NCI-H1436 treated with DMSO at 0.1 percent for 48 hours (cell line): ENCODE data around the gene C19orf33.

ENCODE experiments used
- DNase-seq: peaks from one replicate; lab custom pipeline; 2025; lab: John Stamatoyannopoulos, UW

C19orf33 gene

DNA sequence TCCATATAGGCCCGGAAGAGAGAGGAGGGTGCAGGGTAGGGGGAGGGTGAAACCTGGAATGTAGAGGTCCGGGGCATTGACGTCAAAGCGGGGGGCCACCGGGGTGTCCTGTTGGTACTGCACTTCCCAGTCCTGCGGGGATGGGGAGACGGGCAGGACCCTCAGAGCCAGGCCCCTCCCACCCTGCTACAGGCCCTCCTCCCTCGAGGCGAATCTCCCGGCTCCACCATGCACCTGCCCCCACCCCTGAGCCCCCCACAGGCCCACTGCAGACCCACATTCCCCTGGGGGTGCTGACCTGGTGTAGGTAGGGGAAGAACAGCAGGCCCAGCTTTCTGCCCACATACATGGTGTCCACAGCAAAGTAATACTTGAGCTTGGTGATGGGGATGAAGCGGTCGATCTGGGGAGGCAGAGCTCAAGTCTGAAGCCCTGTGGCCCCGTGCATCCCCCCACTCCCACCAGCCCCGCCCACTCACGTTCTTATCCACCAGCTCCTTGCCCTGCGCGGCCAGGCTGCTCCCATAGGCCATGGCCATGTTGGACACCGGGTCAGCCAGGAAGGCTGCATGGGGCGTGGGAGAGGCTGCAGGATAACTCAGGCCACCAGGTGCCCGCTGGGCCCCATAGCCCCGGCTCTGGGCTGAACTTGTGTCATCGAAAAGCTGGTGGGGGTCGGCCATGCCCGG lies 5.0 kb downstream of the C19orf33 start:
- DNase-seq = no peak

- no peak for DNase-seq
Measured at GRCh38 chr19:38309615-38310278, 5.7 kb downstream of the C19orf33 start.

DNA sequence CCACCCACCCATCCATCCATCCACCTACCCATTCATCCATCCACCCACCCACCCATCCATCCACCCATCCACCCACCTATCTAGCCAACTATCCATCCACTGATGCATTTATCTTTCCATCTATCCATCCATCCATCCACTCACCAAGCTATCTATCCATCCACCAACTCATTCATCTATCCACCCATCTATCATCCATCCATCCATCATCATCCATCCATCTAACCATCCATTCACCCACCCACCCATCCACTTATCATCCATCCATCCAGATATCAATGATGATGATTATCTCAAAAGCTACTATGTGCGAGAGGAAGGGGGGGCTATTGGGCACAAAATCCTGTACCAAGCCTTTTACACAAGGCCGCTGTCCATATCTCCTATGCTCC lies 6.2 kb downstream of the C19orf33 start:
- no peak for DNase-seq

DNA sequence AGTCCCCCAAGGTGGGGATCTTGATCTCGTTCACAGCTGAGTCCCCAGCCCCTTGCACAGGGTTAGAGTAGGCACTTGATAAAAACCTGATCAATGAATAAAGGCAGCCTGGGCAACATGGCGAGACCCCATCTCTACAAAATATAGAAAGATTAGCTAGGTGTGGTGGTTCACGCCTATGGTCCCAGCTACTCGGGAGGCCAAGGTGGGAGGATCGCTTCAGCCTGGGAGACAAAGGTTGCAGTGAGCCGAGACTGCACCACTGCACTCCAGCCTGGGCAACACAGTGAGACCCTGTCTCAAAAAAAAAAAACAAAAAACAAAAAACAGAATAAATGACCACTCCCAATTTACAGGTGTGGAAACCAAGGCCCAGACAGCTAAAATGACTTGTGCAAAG lies 6.9 kb downstream of the C19orf33 start:
- no peak for DNase-seq

GRCh38 chr19:38315657-38316476 lies 11.8 kb downstream of the C19orf33 start, which contains the start of gene YIF1B:
YIF1B (minus strand) TSS chr19:38315947; CDS start chr19:38315917, 30 bp downstream.
- DNase-seq = peak; percentile 95

- DNase-seq = no peak
Measured at GRCh38 chr19:38316477-38317067, 12.5 kb downstream of the C19orf33 start.

- no peak for DNase-seq
Measured at GRCh38 chr19:38317104-38317612, 13.1 kb downstream of the C19orf33 start.

- no peak for DNase-seq
Measured at GRCh38 chr19:38318660-38319059, 14.6 kb downstream of the C19orf33 start.

GRCh38 chr19:38319421-38320258 lies 15.6 kb downstream of the C19orf33 start, which contains the start of gene KCNK6:
KCNK6 (plus strand) TSS chr19:38319845; CDS start chr19:38319951, 106 bp downstream.
- no peak for DNase-seq

- DNase-seq = no peak
Measured at GRCh38 chr19:38320969-38321339, 16.9 kb downstream of the C19orf33 start.

DNA sequence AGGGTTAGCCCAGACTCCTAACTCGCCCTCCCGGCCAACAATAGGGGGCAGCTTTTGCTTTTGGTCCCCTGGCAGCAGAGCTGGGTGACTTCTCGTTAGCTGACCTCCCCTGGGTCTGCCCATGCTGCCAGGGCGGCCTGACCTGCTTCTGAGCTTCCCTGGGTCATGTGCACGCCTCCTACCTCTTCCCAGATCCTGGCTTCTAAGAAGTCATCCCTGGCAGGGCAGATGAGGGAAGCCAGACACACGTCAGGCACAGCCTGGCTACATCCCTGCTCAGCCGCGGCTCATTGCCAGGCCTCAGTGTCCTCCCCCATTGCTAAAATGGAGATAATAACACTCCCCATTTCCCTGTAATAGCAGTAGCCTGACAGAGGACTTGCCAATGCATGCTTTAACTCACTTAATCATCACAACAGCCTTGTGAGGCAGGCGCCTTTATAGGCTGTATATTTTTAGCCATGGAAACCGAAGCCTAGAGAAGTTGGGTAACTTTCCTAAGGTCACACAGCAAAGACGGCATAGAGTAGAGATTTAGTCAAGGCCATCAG lies 17.7 kb downstream of the C19orf33 start:
- DNase-seq = no peak

DNA sequence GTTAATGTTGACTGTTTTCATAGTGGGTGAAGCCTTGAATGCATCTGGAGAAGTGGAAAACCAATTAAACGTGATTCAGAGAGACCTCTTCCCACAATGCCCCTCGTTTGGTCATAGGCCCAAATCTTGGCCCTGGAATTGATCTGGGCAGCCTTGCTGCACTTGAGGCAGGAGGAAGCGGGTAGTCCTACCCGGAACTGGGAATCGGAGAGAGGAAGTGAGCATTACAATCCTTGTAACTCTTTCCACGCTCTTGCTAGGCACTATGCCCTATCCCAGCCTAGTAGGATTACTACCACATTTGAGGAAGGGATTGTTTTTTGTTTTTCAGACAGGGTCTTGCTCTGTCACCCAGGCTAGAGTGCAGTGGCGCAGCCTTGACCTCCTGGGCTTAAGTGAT lies 19.2 kb downstream of the C19orf33 start:
- DNase-seq = no peak

- no peak for DNase-seq
Measured at GRCh38 chr19:38324431-38324830, 20.4 kb downstream of the C19orf33 start.

DNA sequence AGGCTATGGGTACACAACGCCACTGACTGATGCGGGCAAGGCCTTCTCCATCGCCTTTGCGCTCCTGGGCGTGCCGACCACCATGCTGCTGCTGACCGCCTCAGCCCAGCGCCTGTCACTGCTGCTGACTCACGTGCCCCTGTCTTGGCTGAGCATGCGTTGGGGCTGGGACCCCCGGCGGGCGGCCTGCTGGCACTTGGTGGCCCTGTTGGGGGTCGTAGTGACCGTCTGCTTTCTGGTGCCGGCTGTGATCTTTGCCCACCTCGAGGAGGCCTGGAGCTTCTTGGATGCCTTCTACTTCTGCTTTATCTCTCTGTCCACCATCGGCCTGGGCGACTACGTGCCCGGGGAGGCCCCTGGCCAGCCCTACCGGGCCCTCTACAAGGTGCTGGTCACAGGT lies 22.5 kb downstream of the C19orf33 start:
- no peak for DNase-seq

DNA sequence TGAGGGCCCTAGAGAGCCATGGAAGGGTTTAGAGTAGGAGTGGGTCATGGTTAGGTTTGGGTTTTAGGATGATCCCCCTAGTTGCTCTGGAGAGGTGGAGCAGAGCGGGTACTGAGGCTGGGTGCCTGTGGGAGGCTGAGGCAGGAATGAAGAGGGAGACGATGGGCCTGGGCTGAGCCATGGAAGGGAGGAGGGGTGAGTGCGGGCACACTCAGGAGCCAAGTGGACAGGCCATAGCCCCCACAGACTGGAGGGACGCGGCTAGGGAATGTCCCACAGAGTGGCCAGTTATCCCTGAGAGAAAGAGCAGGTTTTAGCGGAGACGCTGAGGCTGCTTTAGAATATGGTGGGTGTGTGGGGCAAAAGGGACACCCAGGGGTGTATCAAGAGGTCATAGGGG lies 25.6 kb downstream of the C19orf33 start:
- DNase-seq = no peak

DNA sequence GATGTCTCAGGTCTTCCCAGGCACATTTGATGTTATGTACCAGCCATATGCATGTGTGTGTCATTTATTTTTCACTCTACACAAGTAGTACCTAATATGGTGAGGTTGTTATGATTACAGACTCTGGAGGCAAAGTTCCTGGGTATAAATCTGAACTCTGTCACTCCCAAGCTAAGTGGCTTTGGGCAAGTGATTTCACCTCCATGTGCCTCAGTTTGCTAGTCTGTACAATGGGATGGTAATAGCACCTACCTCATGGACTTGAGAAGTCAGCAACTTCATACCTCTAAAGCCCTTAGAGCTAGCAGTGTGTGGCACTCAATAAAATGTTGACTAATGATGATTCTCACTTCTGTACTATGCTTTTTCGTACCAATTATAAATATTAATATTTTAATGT lies 27.7 kb downstream of the C19orf33 start:
- no peak for DNase-seq

DNA sequence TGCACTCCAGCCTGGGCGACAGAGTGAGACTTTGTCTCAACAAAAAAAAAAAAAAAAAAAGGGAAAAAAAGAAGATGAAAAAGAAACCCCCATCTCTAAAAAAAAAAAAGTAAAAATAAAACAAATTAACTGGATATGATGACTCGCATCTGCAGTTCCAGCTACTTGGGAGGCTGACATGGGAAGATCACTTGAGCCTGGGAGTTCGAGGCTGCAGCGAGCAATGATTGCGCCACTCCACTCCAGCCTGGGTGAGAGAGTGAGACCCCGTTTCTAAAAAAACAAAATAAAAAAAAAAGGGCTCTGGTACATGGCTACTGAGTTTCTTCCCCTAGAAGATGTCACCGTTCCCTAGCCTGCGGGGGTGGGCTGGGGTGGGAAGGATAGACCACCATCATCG lies 29.2 kb downstream of the C19orf33 start:
- DNase-seq = no peak

GRCh38 chr19:38335949-38336637 lies 32.0 kb downstream of the C19orf33 start:
- peak; percentile 91 for DNase-seq

DNA sequence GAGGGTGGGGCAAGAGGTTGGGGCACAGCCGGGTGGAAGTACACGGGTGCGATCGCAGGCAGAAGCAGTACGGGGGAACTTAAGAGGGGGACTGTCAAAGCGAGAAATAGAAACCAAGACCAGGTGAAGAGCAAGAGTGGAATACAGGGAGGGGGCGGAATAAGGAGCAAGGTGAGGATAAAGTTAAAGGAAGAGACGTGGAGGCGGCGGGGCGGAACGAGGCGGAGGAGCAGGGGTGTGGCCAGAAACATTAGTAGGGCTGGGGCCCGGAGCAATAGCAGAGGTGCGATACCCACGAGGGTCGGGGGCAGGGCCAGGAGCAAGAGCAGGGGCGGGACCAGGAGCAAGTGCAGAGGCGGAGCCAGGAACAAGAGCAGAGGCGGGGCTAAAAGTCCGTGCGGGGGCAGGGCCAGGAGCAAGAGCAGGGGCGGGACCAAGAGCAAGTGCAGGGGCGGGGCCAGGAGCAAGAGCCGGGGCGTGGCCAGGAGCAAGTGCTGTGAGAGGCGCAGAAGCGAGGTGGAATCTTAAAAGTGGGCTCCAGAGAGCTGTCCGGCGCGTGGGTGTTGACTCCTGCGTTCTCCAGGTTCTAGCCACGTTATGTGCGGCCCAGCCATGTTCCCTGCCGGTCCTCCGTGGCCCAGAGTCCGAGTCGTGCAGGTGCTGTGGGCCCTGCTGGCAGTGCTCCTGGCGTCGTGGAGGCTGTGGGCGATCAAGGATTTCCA lies 32.7 kb downstream of the C19orf33 start:
- DNase-seq = peak; percentile 76

GRCh38 chr19:38337360-38337653 lies 33.3 kb downstream of the C19orf33 start:
- DNase-seq = no peak
